Progenitor cell of endocrine pancreas (in vitro differentiated cells): Measurements from ENCODE around the gene CAMK1D. TPM values are rescaled to one million over a fixed set of nuclear protein-coding genes. Genes with fewer than 3 reads are reported as not detected.

ENCODE experiments used
- DNase-seq: peaks from one replicate; pipeline ENCODE4 v3.0.0; 2021; ENCODE audit warnings: low spot score; ENCODE audit not compliant: unreplicated experiment
- H3K27ac Mint-ChIP-seq: 2 replicates; pipeline ENCODE4 v1.8.0; 2021; ENCODE audit warnings: mild to moderate bottlenecking, moderate library complexity, mixed read lengths
- H3K27me3 Mint-ChIP-seq: 2 replicates; pipeline ENCODE4 v1.8.0; 2021; ENCODE audit warnings: mixed read lengths
- H3K36me3 Mint-ChIP-seq: 2 replicates; pipeline ENCODE4 v1.8.0; 2022; ENCODE audit warnings: mixed read lengths; ENCODE audit not compliant: insufficient read depth
- H3K4me1 Mint-ChIP-seq: 2 replicates; pipeline ENCODE4 v1.8.0; 2021; ENCODE audit warnings: low read depth, mixed read lengths
- H3K4me3 Mint-ChIP-seq: 2 replicates; pipeline ENCODE4 v1.8.0; 2021; ENCODE audit warnings: low read depth, mild to moderate bottlenecking, moderate library complexity, mixed read lengths
- H3K9me3 Mint-ChIP-seq: 2 replicates; pipeline ENCODE4 v1.8.0; 2021; ENCODE audit warnings: low read depth, mixed read lengths
- total RNA-seq: library from RNA; stranded (reverse); gene quantifications from 2 replicates; pipeline ENCODE4 v1.2.1, GENCODE V29; 2021
- TF ChIP-seq, protein P1 (sequence below): fragments of 200-600 bp; sonication (generic); IDR thresholded peaks from one replicate; pipeline ENCODE4 v1.5.0; 2021; ENCODE audit warnings: antibody characterized with exemption, mild to moderate bottlenecking; ENCODE audit not compliant: unreplicated experiment

CAMK1D gene
- total RNA-seq, 1 donor from 2014 or later, result 10.8 TPM

DNA sequence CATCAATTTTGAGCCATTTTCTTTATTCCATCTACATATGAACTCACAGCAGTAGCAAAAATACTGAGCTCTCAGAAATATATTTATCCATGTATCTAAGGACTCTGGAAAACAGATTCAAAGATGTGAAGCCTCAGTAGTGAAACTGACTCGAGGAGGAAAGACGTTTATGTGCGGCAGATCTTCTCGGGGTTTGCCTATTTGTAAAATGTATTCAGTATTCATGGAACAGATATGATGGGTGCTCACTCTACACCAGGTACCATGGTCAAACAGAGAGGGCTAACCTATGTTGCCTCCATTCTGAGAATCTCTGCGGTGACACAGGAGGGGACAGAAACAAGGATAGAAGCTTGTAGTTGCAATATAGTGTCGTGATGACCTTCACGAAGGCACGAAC lies 93.7 kb downstream of the CAMK1D start:
- Mint-ChIP-seq H3K27me3 (no peaks in the 10 kb centered on the region), H3K4me1 (peaks cover 12% of the 10 kb centered on the region), H3K27ac (no peak overlapping the region), H3K4me3 (no peak overlapping the region), H3K9me3 (peaks cover 19% of the 10 kb centered on the region), H3K36me3 (peaks cover 4% of the 10 kb centered on the region)
- DNase-seq, result no peak
- TF ChIP-seq, protein P1, sequence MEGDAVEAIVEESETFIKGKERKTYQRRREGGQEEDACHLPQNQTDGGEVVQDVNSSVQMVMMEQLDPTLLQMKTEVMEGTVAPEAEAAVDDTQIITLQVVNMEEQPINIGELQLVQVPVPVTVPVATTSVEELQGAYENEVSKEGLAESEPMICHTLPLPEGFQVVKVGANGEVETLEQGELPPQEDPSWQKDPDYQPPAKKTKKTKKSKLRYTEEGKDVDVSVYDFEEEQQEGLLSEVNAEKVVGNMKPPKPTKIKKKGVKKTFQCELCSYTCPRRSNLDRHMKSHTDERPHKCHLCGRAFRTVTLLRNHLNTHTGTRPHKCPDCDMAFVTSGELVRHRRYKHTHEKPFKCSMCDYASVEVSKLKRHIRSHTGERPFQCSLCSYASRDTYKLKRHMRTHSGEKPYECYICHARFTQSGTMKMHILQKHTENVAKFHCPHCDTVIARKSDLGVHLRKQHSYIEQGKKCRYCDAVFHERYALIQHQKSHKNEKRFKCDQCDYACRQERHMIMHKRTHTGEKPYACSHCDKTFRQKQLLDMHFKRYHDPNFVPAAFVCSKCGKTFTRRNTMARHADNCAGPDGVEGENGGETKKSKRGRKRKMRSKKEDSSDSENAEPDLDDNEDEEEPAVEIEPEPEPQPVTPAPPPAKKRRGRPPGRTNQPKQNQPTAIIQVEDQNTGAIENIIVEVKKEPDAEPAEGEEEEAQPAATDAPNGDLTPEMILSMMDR, result no peak

DNA sequence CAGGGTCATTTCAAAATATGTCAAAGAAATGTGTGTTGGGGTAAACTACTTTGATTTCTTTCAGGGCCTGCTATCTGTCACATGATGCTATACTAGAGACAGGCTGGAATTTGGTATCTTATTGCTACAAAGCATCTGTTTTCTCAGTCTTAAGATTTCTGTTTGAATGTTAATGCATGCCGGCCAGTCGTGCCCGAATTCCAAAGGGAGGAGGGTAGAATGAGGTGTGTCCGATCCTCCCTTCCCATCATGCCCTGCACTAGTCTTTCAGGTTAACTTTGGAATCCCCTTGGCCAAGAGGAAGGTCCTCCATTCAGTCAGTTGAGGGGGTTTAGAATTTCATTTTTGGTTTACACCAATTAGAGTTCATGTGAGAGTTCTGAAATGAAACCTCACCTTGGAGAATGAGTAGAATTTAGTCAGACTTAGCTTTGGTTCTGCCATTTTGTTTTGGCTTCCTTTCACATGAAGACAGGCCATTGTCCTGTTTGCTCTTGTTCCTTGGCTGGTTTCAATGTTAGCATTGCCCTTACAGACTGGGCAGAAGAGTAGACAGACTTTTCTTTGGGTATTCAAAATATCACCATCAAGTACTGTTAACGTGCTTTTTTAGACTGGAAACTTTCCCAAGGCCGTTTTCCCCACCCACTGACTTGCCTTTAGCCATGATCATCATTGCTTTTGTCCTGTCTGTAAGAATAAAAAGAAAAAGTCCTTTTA lies 95.8 kb downstream of the CAMK1D start:
- TF ChIP-seq, protein P1, result no peak
- Mint-ChIP-seq H3K4me3 (no peak overlapping the region), H3K36me3 (peaks cover 2% of the 10 kb centered on the region), H3K9me3 (peaks cover 13% of the 10 kb centered on the region), H3K4me1 (peaks cover 5% of the 10 kb centered on the region), H3K27ac (no peak overlapping the region), H3K27me3 (no peaks in the 10 kb centered on the region)
- no peak for DNase-seq

DNA sequence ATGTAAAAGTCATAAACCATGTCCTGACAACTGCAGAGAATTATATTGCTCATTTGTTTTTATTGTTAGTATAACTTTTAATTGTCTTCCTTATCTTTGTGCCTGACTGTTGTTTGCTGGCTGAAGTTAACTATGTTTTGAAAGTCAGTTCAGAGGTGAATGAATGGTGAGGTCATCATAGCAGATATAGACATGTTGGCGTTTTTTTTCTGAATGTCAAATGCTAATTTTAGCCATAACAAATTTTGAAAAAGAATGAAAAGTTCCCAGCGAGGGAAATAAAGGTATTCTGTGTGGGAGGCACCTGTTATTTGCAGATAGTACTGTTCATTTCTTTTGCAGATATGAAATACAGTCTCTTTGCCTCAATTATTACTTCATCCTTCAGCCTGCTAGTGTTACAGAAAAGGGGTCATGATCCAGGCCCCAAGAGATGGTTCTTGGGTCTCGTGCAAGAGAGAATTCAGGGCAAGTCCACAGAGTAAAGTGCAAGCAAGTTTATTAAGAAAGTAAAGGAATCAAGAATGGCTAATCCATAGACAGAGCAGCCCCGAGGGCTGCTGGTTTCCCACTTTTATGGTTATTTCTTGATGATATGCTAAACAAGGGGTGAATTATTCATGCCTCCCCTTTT lies 96.5 kb downstream of the CAMK1D start:
- Mint-ChIP-seq H3K36me3 (peaks cover 2% of the 10 kb centered on the region), H3K27ac (no peak overlapping the region), H3K27me3 (no peaks in the 10 kb centered on the region), H3K4me3 (no peak overlapping the region), H3K9me3 (peaks cover 13% of the 10 kb centered on the region), H3K4me1 (peaks cover 5% of the 10 kb centered on the region)
- DNase-seq, result no peak
- TF ChIP-seq, protein P1, result no peak

- peaks cover 13% of the 10 kb centered on the region for H3K9me3 Mint-ChIP-seq
- no peaks in the 10 kb centered on the region for H3K36me3 Mint-ChIP-seq
- H3K4me1 Mint-ChIP-seq, result peaks cover 5% of the 10 kb centered on the region
- TF ChIP-seq, protein P1, result no peak
- H3K27ac Mint-ChIP-seq, result no peak overlapping the region
- no peak for DNase-seq
- H3K27me3 Mint-ChIP-seq, result no peaks in the 10 kb centered on the region
- H3K4me3 Mint-ChIP-seq, result no peak overlapping the region
Measured at GRCh38 chr10:12448340-12448728, 99.0 kb downstream of the CAMK1D start.

- Mint-ChIP-seq H3K4me3 (no peak overlapping the region), H3K4me1 (peaks cover 5% of the 10 kb centered on the region), H3K27ac (no peak overlapping the region), H3K27me3 (no peaks in the 10 kb centered on the region), H3K36me3 (no peaks in the 10 kb centered on the region), H3K9me3 (peaks cover 13% of the 10 kb centered on the region)
- TF ChIP-seq, protein P1, result no peak
- DNase-seq, result no peak
Measured at GRCh38 chr10:12448729-12449391, 99.5 kb downstream of the CAMK1D start.
